H9 (cell line): ENCODE measurements around the gene SORCS2. TPM values are rescaled to one million over a fixed set of nuclear protein-coding genes. Genes with fewer than 3 reads are reported as not detected.

ENCODE experiments used
- DNase-seq: peaks from one replicate; pipeline ENCODE4 v3.0.0-alpha.2; 2017
- H2AFZ ChIP-seq: one replicate; pipeline ENCODE4 v1.6.1; 2013; ENCODE audit warnings: mild to moderate bottlenecking, low read length, control low read depth, moderate library complexity
- H2AK5ac ChIP-seq: 2 replicates; pipeline ENCODE4 v1.6.1; 2013; ENCODE audit warnings: low read length, control low read depth, mixed read lengths; ENCODE audit not compliant: insufficient read length
- H2BK120ac ChIP-seq: one replicate; pipeline ENCODE4 v1.6.1; 2013; ENCODE audit warnings: low read depth, mild to moderate bottlenecking, low read length, control low read depth, inconsistent platforms; ENCODE audit not compliant: poor library complexity, severe bottlenecking
- H2BK12ac ChIP-seq: 2 replicates; pipeline ENCODE4 v1.6.1; 2013; ENCODE audit warnings: low read length, control low read depth, mixed read lengths, low read depth; ENCODE audit not compliant: insufficient read length
- H2BK15ac ChIP-seq: 2 replicates; pipeline ENCODE4 v1.6.1; 2013; ENCODE audit warnings: low read depth, low read length, control low read depth
- H2BK20ac ChIP-seq: one replicate; pipeline ENCODE4 v1.6.1; 2013; ENCODE audit warnings: low read depth, mild to moderate bottlenecking, low read length, control low read depth, inconsistent platforms; ENCODE audit not compliant: poor library complexity, severe bottlenecking
- H2BK5ac ChIP-seq: 2 replicates; pipeline ENCODE4 v1.6.1; 2013; ENCODE audit warnings: low read length, control low read depth, mixed read lengths; ENCODE audit not compliant: insufficient read length
- H3K14ac ChIP-seq: 2 replicates; pipeline ENCODE4 v1.6.1; 2013; ENCODE audit warnings: low read length, control low read depth; ENCODE audit not compliant: insufficient read depth
- H3K18ac ChIP-seq: 2 replicates; pipeline ENCODE4 v1.6.1; 2013; ENCODE audit warnings: low read depth, mild to moderate bottlenecking, mixed read lengths, low read length, control low read depth; ENCODE audit not compliant: insufficient read length
- H3K23ac ChIP-seq: 2 replicates; pipeline ENCODE4 v1.6.1; 2013; ENCODE audit warnings: low read length, control low read depth, mixed read lengths, low read depth; ENCODE audit not compliant: insufficient read length
- H3K23me2 ChIP-seq: 2 replicates; pipeline ENCODE4 v1.6.1; 2013; ENCODE audit warnings: low read depth, mild to moderate bottlenecking, mixed read lengths, low read length, control low read depth; ENCODE audit not compliant: insufficient read length, poor library complexity, severe bottlenecking
- H3K27ac ChIP-seq: 2 replicates; pipeline ENCODE4 v1.5.1; 2013; ENCODE audit warnings: low read length, control low read depth, mixed read lengths, low read depth; ENCODE audit not compliant: insufficient read length
- H3K27me3 ChIP-seq: 2 replicates; pipeline ENCODE4 v1.6.1; 2013; ENCODE audit warnings: low read length, control low read depth, inconsistent platforms; ENCODE audit not compliant: insufficient read depth
- H3K4ac ChIP-seq: 2 replicates; pipeline ENCODE4 v1.6.1; 2013; ENCODE audit warnings: low read depth, mild to moderate bottlenecking, control low read depth, inconsistent platforms, low read length, moderate library complexity
- H3K4me1 ChIP-seq: 2 replicates; pipeline ENCODE4 v1.6.1; 2013; ENCODE audit warnings: low read length, control low read depth, inconsistent platforms; ENCODE audit not compliant: insufficient read depth
- H3K4me2 ChIP-seq: 2 replicates; pipeline ENCODE4 v1.6.1; 2013; ENCODE audit warnings: low read length, control low read depth, mixed read lengths; ENCODE audit not compliant: insufficient read length, insufficient read depth
- H3K56ac ChIP-seq: 2 replicates; pipeline ENCODE4 v1.6.1; 2013; ENCODE audit warnings: low read depth, mild to moderate bottlenecking, mixed read lengths, low read length, control low read depth; ENCODE audit not compliant: insufficient read length
- H3K79me1 ChIP-seq: 2 replicates; pipeline ENCODE4 v1.6.1; 2013; ENCODE audit warnings: low read depth, mild to moderate bottlenecking, moderate library complexity, low read length, control low read depth, inconsistent platforms; ENCODE audit not compliant: insufficient read depth, poor library complexity, severe bottlenecking
- H3K79me2 ChIP-seq: 2 replicates; pipeline ENCODE4 v1.6.1; 2013; ENCODE audit warnings: low read length, control low read depth, inconsistent platforms; ENCODE audit not compliant: insufficient read depth
- H3K9ac ChIP-seq: 2 replicates; pipeline ENCODE4 v1.6.1; 2013; ENCODE audit warnings: low read length, control low read depth, mixed read lengths; ENCODE audit not compliant: insufficient read length; ENCODE audit errors: extremely low read depth
- H3K9me3 ChIP-seq: one replicate; pipeline ENCODE4 v1.6.1; 2013; ENCODE audit warnings: low read depth, low read length, inconsistent platforms; ENCODE audit not compliant: control insufficient read depth
- H3T11ph ChIP-seq: one replicate; pipeline ENCODE4 v1.6.1; 2013; ENCODE audit warnings: mild to moderate bottlenecking, low read length, control low read depth, inconsistent platforms
- H4K20me1 ChIP-seq: one replicate; pipeline ENCODE4 v1.6.1; 2013; ENCODE audit not compliant: control insufficient read depth, insufficient read length, insufficient read depth
- H4K5ac ChIP-seq: 2 replicates; pipeline ENCODE4 v1.6.1; 2013; ENCODE audit warnings: low read depth, mild to moderate bottlenecking, mixed read lengths, low read length, control low read depth; ENCODE audit not compliant: insufficient read length
- H4K8ac ChIP-seq: replicated peaks from 2 replicates; pipeline ENCODE4 v1.6.1; 2013; ENCODE audit warnings: low read length, control low read depth, mixed read lengths, low read depth; ENCODE audit not compliant: insufficient read length
- H4K91ac ChIP-seq: 2 replicates; pipeline ENCODE4 v1.6.1; 2013; ENCODE audit warnings: low read depth, mild to moderate bottlenecking, moderate library complexity, mixed read lengths, low read length, control low read depth; ENCODE audit not compliant: insufficient read length
- H3K27ac Mint-ChIP-seq, 3 experiments: 2 replicates in 2 of 3; 3 replicates in 1 of 3; pipeline ENCODE4 v1.8.0; 2020 to 2021; ENCODE audit warnings: mixed read lengths in 3 of 3, mild to moderate bottlenecking in 1 of 3, moderate library complexity in 1 of 3
- H3K27me3 Mint-ChIP-seq: 2 replicates; pipeline ENCODE4 v1.8.0; 2021; ENCODE audit warnings: low read depth, mild to moderate bottlenecking, moderate library complexity, mixed read lengths
- H3K36me3 Mint-ChIP-seq, 3 experiments: 2 replicates in 2 of 3; 3 replicates in 1 of 3; pipeline ENCODE4 v1.8.0; 2020 to 2021; ENCODE audit warnings: low read depth in 3 of 3, mixed read lengths in 3 of 3; ENCODE audit not compliant: insufficient read depth in 1 of 3
- H3K4me1 Mint-ChIP-seq, 2 experiments: 2 replicates each; pipeline ENCODE4 v1.8.0; 2020; ENCODE audit warnings: mixed read lengths in 2 of 2
- H3K4me3 Mint-ChIP-seq, 2 experiments: 2 replicates in 1 of 2; 3 replicates in 1 of 2; pipeline ENCODE4 v1.8.0; 2020 to 2021; ENCODE audit warnings: mild to moderate bottlenecking in 2 of 2, mixed read lengths in 2 of 2, moderate library complexity in 1 of 2
- H3K9me3 Mint-ChIP-seq, 2 experiments: 2 replicates in 1 of 2; 3 replicates in 1 of 2; pipeline ENCODE4 v1.8.0; 2020; ENCODE audit warnings: mild to moderate bottlenecking in 2 of 2, mixed read lengths in 2 of 2, moderate library complexity in 1 of 2
- WGBS: extraction: QIAGEN DNeasy Blood & Tissue Kit; methylation state at CpG from one replicate; pipeline ENCODE4 v1.1.7; 2013; ENCODE audit warnings: missing lambda C conversion rate, low lambda C conversion rate, mixed read lengths; ENCODE audit not compliant: insufficient read length; ENCODE audit errors: extremely low coverage; 5-methylcytosine and 5-hydroxymethylcytosine counted together
- total RNA-seq: library from RNA; stranded (reverse); gene quantifications from 2 replicates; pipeline ENCODE4 v1.2.1, GENCODE V29; 2021
- TF ChIP-seq, protein P1 (sequence below): fragments of 200-600 bp; sonication (generic); conservative IDR thresholded peaks from 3 replicates; pipeline ENCODE4 v1.8.0; 2021; ENCODE audit warnings: antibody characterized with exemption, mild to moderate bottlenecking

SORCS2 gene
- total RNA-seq, 1 experiment from 2014 or later = 0.57 TPM

DNA sequence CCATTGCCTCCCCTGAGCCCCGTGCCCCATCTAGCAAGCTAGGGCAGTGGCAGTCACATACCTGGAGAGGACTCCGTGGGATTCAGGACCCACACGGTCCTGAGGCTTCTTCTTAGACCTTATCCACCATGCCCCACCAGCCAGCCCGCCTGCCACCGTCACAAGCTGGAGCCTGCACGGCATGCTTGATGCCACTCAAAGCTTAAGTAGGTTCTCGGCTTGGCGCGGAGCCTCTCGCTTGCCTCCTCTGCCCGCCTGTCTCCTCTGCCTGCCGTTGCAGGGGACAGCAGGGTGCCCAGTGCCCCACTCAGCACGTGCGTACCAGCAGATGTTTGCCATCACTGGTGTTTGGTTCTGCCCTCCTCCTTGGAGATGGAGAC is 228.3 kb downstream of the SORCS2 start:
- Histone ChIP-seq H3K23me2 (peaks cover 3% of the 10 kb centered on the region), H3K9ac (no peak overlapping the region), H3K14ac (no peak overlapping the region), H4K5ac (no peak overlapping the region), H3K79me2 (no peaks in the 10 kb centered on the region), H3K27me3 (peaks cover 11% of the 10 kb centered on the region; the same call in 1 of the 2 replicates), H3T11ph (no peak overlapping the region), H4K20me1 (no peaks in the 10 kb centered on the region), H3K9me3 (no peaks in the 10 kb centered on the region), H3K18ac (no peak overlapping the region), H2AFZ (no peak overlapping the region), H2BK5ac (no peak overlapping the region), H3K27ac (no peak overlapping the region), H2BK120ac (no peak overlapping the region), H2AK5ac (no peak overlapping the region), H3K56ac (no peak overlapping the region), H4K8ac (no peak overlapping the region), H4K91ac (no peak overlapping the region), H2BK15ac (no peak overlapping the region), H3K79me1 (no peaks in the 10 kb centered on the region), H3K4ac (no peak overlapping the region), H2BK20ac (no peak overlapping the region), H3K4me1 (no peaks in the 10 kb centered on the region), H3K23ac (no peak overlapping the region), H2BK12ac (no peak overlapping the region), H3K4me2 (no peak overlapping the region)
- peaks cover 14 to 18% of the 10 kb centered on the region in 2 experiments for H3K4me1 Mint-ChIP-seq
- no peak for DNase-seq
- no peak overlapping the region for H3K27ac Mint-ChIP-seq
- peaks cover 0 to 8% (median 0%) of the 10 kb centered on the region in 3 experiments; a peak in 2 of 7 replicates for H3K36me3 Mint-ChIP-seq
- TF ChIP-seq, protein P1, sequence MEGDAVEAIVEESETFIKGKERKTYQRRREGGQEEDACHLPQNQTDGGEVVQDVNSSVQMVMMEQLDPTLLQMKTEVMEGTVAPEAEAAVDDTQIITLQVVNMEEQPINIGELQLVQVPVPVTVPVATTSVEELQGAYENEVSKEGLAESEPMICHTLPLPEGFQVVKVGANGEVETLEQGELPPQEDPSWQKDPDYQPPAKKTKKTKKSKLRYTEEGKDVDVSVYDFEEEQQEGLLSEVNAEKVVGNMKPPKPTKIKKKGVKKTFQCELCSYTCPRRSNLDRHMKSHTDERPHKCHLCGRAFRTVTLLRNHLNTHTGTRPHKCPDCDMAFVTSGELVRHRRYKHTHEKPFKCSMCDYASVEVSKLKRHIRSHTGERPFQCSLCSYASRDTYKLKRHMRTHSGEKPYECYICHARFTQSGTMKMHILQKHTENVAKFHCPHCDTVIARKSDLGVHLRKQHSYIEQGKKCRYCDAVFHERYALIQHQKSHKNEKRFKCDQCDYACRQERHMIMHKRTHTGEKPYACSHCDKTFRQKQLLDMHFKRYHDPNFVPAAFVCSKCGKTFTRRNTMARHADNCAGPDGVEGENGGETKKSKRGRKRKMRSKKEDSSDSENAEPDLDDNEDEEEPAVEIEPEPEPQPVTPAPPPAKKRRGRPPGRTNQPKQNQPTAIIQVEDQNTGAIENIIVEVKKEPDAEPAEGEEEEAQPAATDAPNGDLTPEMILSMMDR = no peak
- WGBS = no CpG with 5 or more reads among the region's 14 CpGs
- H3K27me3 Mint-ChIP-seq = peaks cover 59% of the 10 kb centered on the region
- peaks cover 8 to 17% of the 10 kb centered on the region in 2 experiments for H3K9me3 Mint-ChIP-seq
- no peak overlapping the region for H3K4me3 Mint-ChIP-seq
